PC-3 (cell line): Measurements from ENCODE around the gene PGS1. TPM values are rescaled to one million over a fixed set of nuclear protein-coding genes. Genes with fewer than 3 reads are reported as not detected.
A peak's percentile ranks its signal among the peaks of the same experiment; 100 is the strongest.
"Not testable (repeated sequence)": the region's sequence is repeated elsewhere in the genome, so short reads cannot be mapped to it uniquely, and the experiment has no call there.

Experiments
- ATAC-seq: fragments of 200-7000 bp; cut with Tn5 transposase; 2 replicates; pipeline ENCODE4 v1.9.1; 2020; ENCODE audit warnings: mild to moderate bottlenecking, moderate library complexity
- BruUV-seq: library from RNA; stranded (reverse); fragments of 400-500 nt; replicated peaks from 2 replicates; lab custom pipeline; 2021; lab: Mats Ljungman, UMichigan
- CTCF ChIA-PET: fragments of 300-600 bp; sonication (Branson Sonifier 250); formaldehyde crosslinking; loops from one replicate; lab custom pipeline; 2022; ENCODE audit warnings: antibody characterized with exemption; lab: Charles Lee
- POLR2A ChIA-PET: fragments of 300-600 bp; sonication (Branson Sonifier 250); formaldehyde crosslinking; loops from one replicate; lab custom pipeline; 2022; ENCODE audit warnings: antibody characterized with exemption; ENCODE audit not compliant: unreplicated experiment; lab: Charles Lee
- DNase-seq: peaks from one replicate; pipeline ENCODE4 v3.0.0-alpha.2; 2015
- H2AFZ ChIP-seq: fragments of 300-600 bp; sonication (generic); 2 replicates; pipeline ENCODE4 v1.6.0; 2016; ENCODE audit warnings: antibody characterized with exemption, low read length
- H3F3A ChIP-seq: fragments of 300-600 bp; sonication (generic); one replicate; pipeline ENCODE4 v1.6.0; 2017; ENCODE audit warnings: antibody characterized with exemption, low read length, control low read depth, mild to moderate bottlenecking; ENCODE audit not compliant: unreplicated experiment
- H3K27ac ChIP-seq: fragments of 300-600 bp; sonication (generic); 2 replicates; pipeline ENCODE4 v1.5.1; 2016; ENCODE audit warnings: mild to moderate bottlenecking, low read length
- H3K27me3 ChIP-seq: fragments of 300-600 bp; sonication (generic); 2 replicates; pipeline ENCODE4 v1.6.1; 2016; ENCODE audit warnings: low read length, mixed read lengths
- H3K36me3 ChIP-seq: fragments of 300-600 bp; sonication (generic); 2 replicates; pipeline ENCODE4 v1.6.1; 2016; ENCODE audit warnings: low read depth, mixed run types, low read length, mixed read lengths
- H3K4me1 ChIP-seq: fragments of 300-600 bp; sonication (generic); 2 replicates; pipeline ENCODE4 v1.5.1; 2016; ENCODE audit warnings: low read length; ENCODE audit not compliant: insufficient read depth
- H3K4me2 ChIP-seq: fragments of 300-600 bp; sonication (generic); 2 replicates; pipeline ENCODE4 v1.6.0; 2016; ENCODE audit warnings: low read length
- H3K4me3 ChIP-seq: fragments of 300-600 bp; sonication (generic); 2 replicates; pipeline ENCODE4 v1.5.1; 2016; ENCODE audit warnings: mild to moderate bottlenecking, low read length, mixed read lengths
- H3K79me2 ChIP-seq: fragments of 300-600 bp; sonication (generic); 2 replicates; pipeline ENCODE4 v1.6.1; 2017; ENCODE audit warnings: low read length, mixed read lengths
- H3K9ac ChIP-seq: fragments of 300-600 bp; sonication (generic); 2 replicates; pipeline ENCODE4 v1.6.0; 2016; ENCODE audit warnings: mild to moderate bottlenecking, low read length
- H3K9me2 ChIP-seq: fragments of 300-600 bp; sonication (generic); replicated peaks from 2 replicates; pipeline ENCODE4 v1.6.1; 2016; ENCODE audit warnings: mixed run types, low read length, mixed read lengths
- H3K9me3 ChIP-seq: fragments of 300-600 bp; sonication (generic); 2 replicates; pipeline ENCODE4 v1.6.1; 2016; ENCODE audit warnings: low read length, mixed read lengths
- H4K20me1 ChIP-seq: fragments of 300-600 bp; sonication (generic); 2 replicates; pipeline ENCODE4 v1.6.1; 2016; ENCODE audit warnings: low read length, mixed read lengths
- CTCF ChIP-seq: fragments of 300-600 bp; sonication (generic); conservative IDR thresholded peaks from 2 replicates; pipeline ENCODE4 v1.5.1; 2017; ENCODE audit warnings: antibody characterized with exemption, low read depth, mild to moderate bottlenecking, low read length
- EZH2 ChIP-seq: fragments of 300-600 bp; sonication (generic); IDR thresholded peaks from one replicate; pipeline ENCODE4 v1.6.1; 2017; ENCODE audit warnings: antibody characterized with exemption, mild to moderate bottlenecking, low read length; ENCODE audit not compliant: unreplicated experiment
- EZH2phosphoT487 ChIP-seq: fragments of 300-600 bp; sonication (generic); IDR thresholded peaks from 2 replicates; pipeline ENCODE4 v1.6.1; 2018; ENCODE audit warnings: mild to moderate bottlenecking, antibody characterized with exemption, low read length, borderline replicate concordance
- intact Hi-C: fragments of 100-400 bp; cut with micrococcal nuclease; formaldehyde crosslinking; loops from 2 replicates; pipeline ENCODE4 v1.9.0; 2023
- total RNA-seq: library from RNA; depleted of rRNA; stranded (reverse); fragments of >200 nt; gene quantifications from 2 replicates; pipeline ENCODE4 v1.2.3, GENCODE V29; 2014

Gene PGS1
- total RNA-seq, 1 experiment from 2014 or later, result 47.0 TPM

- intact Hi-C loops, result loop anchor here (1.0 kb wide), 1 partner anchor 30 kb away; the partner anchor contains the start of gene SOCS3
- POLR2A ChIA-PET, result no interaction called here
- peak; percentile 98 for DNase-seq
Measured at GRCh38 chr17:78330570-78331224, 47.8 kb upstream of the PGS1 start.

GRCh38 chr17:78331355-78331754 lies 47.1 kb upstream of the PGS1 start:
- H3K27me3 ChIP-seq, BruUV-seq, H3K4me3 ChIP-seq, H3K4me2 ChIP-seq, intact Hi-C loops, ATAC-seq, H3K36me3 ChIP-seq, H4K20me1 ChIP-seq, DNase-seq, H3K9me3 ChIP-seq, H3K79me2 ChIP-seq, POLR2A ChIA-PET, H3K9me2 ChIP-seq: not testable (repeated sequence)
- CTCF ChIA-PET, result interaction anchor here (0.6 kb wide), 1 partner anchor 30 kb away, joined by 4 read pairs; no protein-coding TSS in a partner anchor
- peaks cover 13% of the 10 kb centered on the region for H3F3A ChIP-seq
- H3K27ac ChIP-seq, result peak overlapping the region; percentile 72
- H3K4me1 ChIP-seq, result peaks cover 64% of the 10 kb centered on the region
- peak overlapping the region; percentile 64 for H3K9ac ChIP-seq
- H2AFZ ChIP-seq, result peak overlapping the region; percentile 60

More at GRCh38 chr17:78330570-78331224, 47.8 kb upstream of the PGS1 start:
- Histone ChIP-seq H3K9me3 (no peaks in the 10 kb centered on the region), H3K4me1 (peaks cover 58% of the 10 kb centered on the region), H3K27me3 (no peaks in the 10 kb centered on the region), H3K4me2 (peak overlapping the region; percentile 18; the same call in 1 of the 2 replicates), H3K36me3 (no peaks in the 10 kb centered on the region), H3K79me2 (peaks cover under 1% of the 10 kb centered on the region; the same call in 1 of the 2 replicates), H4K20me1 (no peaks in the 10 kb centered on the region), H3K9ac (peak overlapping the region; percentile 64), H3K27ac (peak overlapping the region; percentile 72), H3F3A (peaks cover 12% of the 10 kb centered on the region), H3K4me3 (no peak overlapping the region), H2AFZ (peak overlapping the region; percentile 60), H3K9me2 (no peaks in the 10 kb centered on the region)
- BruUV-seq, result no TSS peak
- TF ChIP-seq EZH2 (no peak), CTCF (no peak), EZH2phosphoT487 (0 out of 2 replicates have a peak, but pooled peaks have one; percentile 45)
- peak; percentile 71 for ATAC-seq
- CTCF ChIA-PET, result no interaction called here

- peaks cover 80% of the 10 kb centered on the region for H3K4me1 ChIP-seq
- H3K9ac ChIP-seq, result no peak overlapping the region
- ATAC-seq (no peak), DNase-seq (no peak)
- ChIA-PET POLR2A (no interaction called here), CTCF (no interaction called here)
- peak overlapping the region; percentile 96 for H3K27ac ChIP-seq
- no peaks in the 10 kb centered on the region for H3K9me2 ChIP-seq
- no peak overlapping the region for H3K4me2 ChIP-seq
- no peak overlapping the region for H3K4me3 ChIP-seq
- TF ChIP-seq CTCF (no peak), EZH2 (no peak), EZH2phosphoT487 (no peak)
- peaks cover 4% of the 10 kb centered on the region; the same call in 1 of the 2 replicates for H3K79me2 ChIP-seq
- intact Hi-C loops, result no loop called here
- H3F3A ChIP-seq, result peaks cover 24% of the 10 kb centered on the region
- no TSS peak for BruUV-seq
- no peaks in the 10 kb centered on the region for H3K27me3 ChIP-seq
- H4K20me1 ChIP-seq, result no peaks in the 10 kb centered on the region
- no peaks in the 10 kb centered on the region for H3K9me3 ChIP-seq
- H2AFZ ChIP-seq, result no peak overlapping the region
- H3K36me3 ChIP-seq, result no peaks in the 10 kb centered on the region
Measured at GRCh38 chr17:78332991-78333390, 45.5 kb upstream of the PGS1 start.
